SK-MEL-5 (cell line): Measurements from ENCODE around the gene GPI. TPM values are rescaled to one million over a fixed set of nuclear protein-coding genes. Genes with fewer than 3 reads are reported as not detected.
"Not testable (repeated sequence)": the region's sequence is repeated elsewhere in the genome, so short reads cannot be mapped to it uniquely, and the experiment has no call there.

Experiments used
- DNase-seq: peaks from one replicate; pipeline ENCODE4 v3.0.0-alpha.2; 2016; ENCODE audit warnings: low read depth, low spot score
- in situ Hi-C: cut with HindIII; loops from 2 replicates; pipeline ENCODE4 v1.10.0; 2016; ENCODE audit warnings: low sequenced_read_pairs, high pct_unique_total_duplicates, low pct_unique_long_range_greater_than_20kb
- total RNA-seq: library from RNA; depleted of rRNA; stranded (reverse); fragments of >200 nt; shearing (Covaris generic); gene quantifications from 2 replicates; pipeline ENCODE4 v1.2.3, GENCODE V29; 2014

The GPI gene
- total RNA-seq, 1 experiment from 2014 or later: 191 TPM

GRCh38 chr19:34383599-34383998 is 18.6 kb downstream of the GPI start:
- in situ Hi-C loops: no loop called here
- no peak for DNase-seq

GRCh38 chr19:34386645-34387445 is 21.8 kb downstream of the GPI start:
- no peak for DNase-seq
- in situ Hi-C loops: no loop called here

GRCh38 chr19:34387446-34387810 is 22.4 kb downstream of the GPI start:
- DNase-seq: no peak
- in situ Hi-C loops: no loop called here

- DNase-seq, in situ Hi-C loops: not testable (repeated sequence)
Observed at GRCh38 chr19:34388745-34389144, 23.7 kb downstream of the GPI start.

GRCh38 chr19:34391813-34392212 is 26.8 kb downstream of the GPI start:
- DNase-seq: no peak
- in situ Hi-C loops: no loop called here

GRCh38 chr19:34393031-34393430 is 28.0 kb downstream of the GPI start:
- no peak for DNase-seq
- in situ Hi-C loops: no loop called here

- no peak for DNase-seq
- in situ Hi-C loops: no loop called here
Observed at GRCh38 chr19:34393629-34394028, 28.6 kb downstream of the GPI start.

GRCh38 chr19:34397853-34398252 is 32.9 kb downstream of the GPI start:
- DNase-seq: no peak
- in situ Hi-C loops: no loop called here

- no peak for DNase-seq
- in situ Hi-C loops: no loop called here
Observed at GRCh38 chr19:34399886-34400285, 34.9 kb downstream of the GPI start.

GRCh38 chr19:34400844-34401243 is 35.8 kb downstream of the GPI start:
- in situ Hi-C loops: not testable (repeated sequence)

GRCh38 chr19:34402074-34402600 is 37.1 kb downstream of the GPI start:
- in situ Hi-C loops: no loop called here

More at GRCh38 chr19:34400844-34401243, 35.8 kb downstream of the GPI start:
- not testable (repeated sequence) for DNase-seq

GRCh38 chr19:34403784-34404108 is 38.8 kb downstream of the GPI start:
- in situ Hi-C loops: no loop called here
- DNase-seq: no peak

More at GRCh38 chr19:34402074-34402600, 37.1 kb downstream of the GPI start:
- DNase-seq: no peak

- peak; percentile 90 for DNase-seq
- in situ Hi-C loops: no loop called here
Observed at GRCh38 chr19:34404109-34404909, 39.3 kb downstream of the GPI start, which contains the start of gene PDCD2L. Gene PDCD2L, plus strand, starts transcription at chr19:34404399. Its CDS starts 32 bp downstream, at chr19:34404431.

- in situ Hi-C loops: no loop called here
- DNase-seq: no peak
Observed at GRCh38 chr19:34405892-34406660, 41.1 kb downstream of the GPI start.

- no peak for DNase-seq
- in situ Hi-C loops: no loop called here
Observed at GRCh38 chr19:34408411-34408810, 43.4 kb downstream of the GPI start.

GRCh38 chr19:34409189-34410164 is 44.5 kb downstream of the GPI start:
- DNase-seq: no peak
- in situ Hi-C loops: no loop called here

- in situ Hi-C loops: no loop called here
Observed at GRCh38 chr19:34411216-34411615, 46.2 kb downstream of the GPI start.

More at GRCh38 chr19:34411216-34411615, 46.2 kb downstream of the GPI start:
- no peak for DNase-seq
